ENCODE results near the gene CTCFL. TPM values are rescaled to one million over a fixed set of nuclear protein-coding genes. Genes with fewer than 3 reads are reported as not detected.

Gene CTCFL
- 0.04 TPM for total RNA-seq
- polyA plus RNA-seq (ENCODE audit: insufficient read depth in 1 of 8, insufficient read length in 8 of 8, low replicate concordance in 1 of 8) = under 1 TPM in 7 of 8 donors, not detected in 1; 0.07 to 0.24 (median 0.21) TPM
- long read RNA-seq, donor 1 = 0 reads
- long read RNA-seq, donor 2 = 0 reads
- long read RNA-seq, donor 3 = 0 reads
- long read RNA-seq, donor 4 = 0 reads
- long read RNA-seq, donor 5 = 0 reads
- long read RNA-seq, donor 6 = 0 reads
- long read RNA-seq, donor 7 = 0 reads
- long read RNA-seq, donor 8 = 0 reads
- long read RNA-seq, donor 9 = 0 reads
- long read RNA-seq, donor 10 = 0 reads
- long read RNA-seq, donor 11 = 0 reads

GRCh38 chr20:57524511-57525176 is at the start of gene CTCFL:
TSS of gene CTCFL (minus strand) at chr20:57525140. CDS start at chr20:57524205, 935 bp downstream.
- WGBS (ENCODE audit: insufficient coverage) = 87% methylated on average over 39 of the region's 43 CpGs
- Histone ChIP-seq H3K36me3 (ENCODE audit: control insufficient read depth, insufficient read depth, low read length) (no peaks in the 10 kb centered on the region), H3K4me3 (ENCODE audit: low read length) (no peak within 1 kb of the TSS), H3K4me1 (ENCODE audit: control insufficient read depth, insufficient read depth, low read length) (no peaks in the 10 kb centered on the region), H3K27me3 (ENCODE audit: control insufficient read depth, insufficient read depth, low read length) (peaks cover 2% of the 10 kb centered on the region), H3K27ac (ENCODE audit: low read length) (no peak within 1 kb of the TSS), H3K9me3 (replicated peaks; ENCODE audit: control insufficient read depth, low read depth, low read length) (no peaks in the 10 kb centered on the region)
- no peak for DNase-seq

DNA sequence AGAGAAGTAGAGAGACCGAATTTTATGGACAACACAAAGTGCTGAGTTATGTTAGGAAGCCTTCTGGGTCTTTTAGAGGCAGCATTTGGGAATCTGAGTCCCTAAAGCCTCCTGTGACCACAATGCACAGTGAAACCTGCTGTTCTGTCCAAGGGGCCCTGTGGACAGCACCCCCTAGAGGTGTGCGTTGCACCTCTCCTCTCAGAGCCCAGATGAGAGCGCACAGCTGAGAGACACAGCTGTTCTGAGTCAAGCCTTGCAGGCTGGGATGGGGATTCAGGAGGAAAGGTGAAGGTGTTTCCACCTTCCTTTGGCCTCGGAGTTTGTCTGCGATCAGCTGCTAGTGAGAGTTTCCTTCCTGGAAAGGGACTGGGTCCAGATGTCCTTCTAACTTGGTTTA is 49.0 kb upstream of the CTCFL start:
- 60% methylated on average over 2 of the region's 5 CpGs for WGBS (ENCODE audit: insufficient coverage)
- H3K27me3 ChIP-seq (ENCODE audit: control insufficient read depth, insufficient read depth, low read length) = peaks cover 19% of the 10 kb centered on the region

GRCh38 chr20:57573242-57573641 is 48.3 kb upstream of the CTCFL start:
- Histone ChIP-seq H3K36me3 (ENCODE audit: control insufficient read depth, insufficient read depth, low read length) (no peaks in the 10 kb centered on the region), H3K4me3 (ENCODE audit: low read length) (no peak overlapping the region), H3K27me3 (ENCODE audit: control insufficient read depth, insufficient read depth, low read length) (peaks cover 17% of the 10 kb centered on the region), H3K4me1 (ENCODE audit: control insufficient read depth, insufficient read depth, low read length) (peaks cover 6% of the 10 kb centered on the region), H3K9me3 (replicated peaks; ENCODE audit: control insufficient read depth, low read depth, low read length) (no peaks in the 10 kb centered on the region), H3K27ac (ENCODE audit: low read length) (no peak overlapping the region)
- no peak for DNase-seq
- 57% methylated on average over 8 of the region's 12 CpGs for WGBS (ENCODE audit: insufficient coverage)

More for the DNA sequence above, 49.0 kb upstream of the CTCFL start:
- Histone ChIP-seq H3K4me1 (ENCODE audit: control insufficient read depth, insufficient read depth, low read length) (peaks cover 6% of the 10 kb centered on the region), H3K27ac (ENCODE audit: low read length) (no peak overlapping the region), H3K9me3 (replicated peaks; ENCODE audit: control insufficient read depth, low read depth, low read length) (no peaks in the 10 kb centered on the region), H3K36me3 (ENCODE audit: control insufficient read depth, insufficient read depth, low read length) (no peaks in the 10 kb centered on the region), H3K4me3 (ENCODE audit: low read length) (no peak overlapping the region)
- DNase-seq = no peak

DNA sequence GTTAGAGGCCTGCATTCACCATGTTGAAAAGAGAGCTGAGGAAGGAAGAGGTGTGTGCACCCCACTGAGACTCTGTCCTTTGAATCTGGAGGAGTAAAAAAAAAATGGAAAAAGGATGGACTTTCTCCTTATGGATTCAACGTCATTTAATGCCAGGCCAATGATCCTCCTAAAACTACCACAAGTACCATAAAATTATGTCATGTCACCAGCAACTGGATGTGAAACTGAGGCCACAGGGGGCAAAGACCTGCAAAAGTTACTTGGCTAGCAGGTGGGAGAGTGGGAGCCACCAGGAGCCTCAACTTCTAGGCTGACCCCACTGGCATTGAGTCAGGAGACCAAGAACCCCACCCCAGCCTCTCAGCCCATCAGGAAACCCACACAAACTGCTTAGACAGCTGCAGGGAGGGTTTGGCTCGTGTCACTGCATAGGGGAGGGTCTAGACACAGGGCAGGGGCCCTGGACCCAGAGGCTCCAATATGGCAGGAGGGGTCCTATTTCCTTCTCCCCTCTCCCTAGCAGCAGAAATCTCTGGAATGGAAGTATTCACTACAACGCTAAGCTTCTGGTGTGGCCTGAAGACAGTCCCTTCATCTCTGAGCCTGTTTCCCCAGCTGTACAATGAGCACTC is 47.0 kb upstream of the CTCFL start:
- DNase-seq = no peak
- 80% methylated on average over 2 of the region's 3 CpGs for WGBS (ENCODE audit: insufficient coverage)
- Histone ChIP-seq H3K9me3 (replicated peaks; ENCODE audit: control insufficient read depth, low read depth, low read length) (no peaks in the 10 kb centered on the region), H3K27ac (ENCODE audit: low read length) (no peak overlapping the region), H3K4me1 (ENCODE audit: control insufficient read depth, insufficient read depth, low read length) (peaks cover 6% of the 10 kb centered on the region), H3K27me3 (ENCODE audit: control insufficient read depth, insufficient read depth, low read length) (peaks cover 19% of the 10 kb centered on the region), H3K4me3 (ENCODE audit: low read length) (no peak overlapping the region), H3K36me3 (ENCODE audit: control insufficient read depth, insufficient read depth, low read length) (no peaks in the 10 kb centered on the region)

DNA sequence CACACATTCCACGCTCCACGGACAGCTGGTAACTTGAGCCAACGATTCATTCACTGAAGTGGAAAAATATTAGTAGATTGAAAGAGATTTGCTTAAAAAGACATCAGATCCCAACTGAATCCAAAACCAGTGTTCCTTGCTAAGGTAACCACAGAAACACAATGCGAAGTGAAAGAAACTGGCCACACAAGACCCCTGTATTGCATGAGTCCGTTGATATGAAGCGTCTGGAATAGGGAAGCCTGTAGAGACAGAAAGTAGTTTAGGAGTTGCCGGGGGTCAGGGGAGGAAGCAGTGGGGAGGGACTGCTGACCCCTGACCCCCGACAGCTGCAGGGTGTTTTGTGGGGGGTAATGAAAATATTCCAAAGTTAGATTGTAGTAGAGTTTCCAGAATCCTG is 46.0 kb upstream of the CTCFL start:
- H3K27me3 ChIP-seq (ENCODE audit: control insufficient read depth, insufficient read depth, low read length) = peaks cover 21% of the 10 kb centered on the region

DNA sequence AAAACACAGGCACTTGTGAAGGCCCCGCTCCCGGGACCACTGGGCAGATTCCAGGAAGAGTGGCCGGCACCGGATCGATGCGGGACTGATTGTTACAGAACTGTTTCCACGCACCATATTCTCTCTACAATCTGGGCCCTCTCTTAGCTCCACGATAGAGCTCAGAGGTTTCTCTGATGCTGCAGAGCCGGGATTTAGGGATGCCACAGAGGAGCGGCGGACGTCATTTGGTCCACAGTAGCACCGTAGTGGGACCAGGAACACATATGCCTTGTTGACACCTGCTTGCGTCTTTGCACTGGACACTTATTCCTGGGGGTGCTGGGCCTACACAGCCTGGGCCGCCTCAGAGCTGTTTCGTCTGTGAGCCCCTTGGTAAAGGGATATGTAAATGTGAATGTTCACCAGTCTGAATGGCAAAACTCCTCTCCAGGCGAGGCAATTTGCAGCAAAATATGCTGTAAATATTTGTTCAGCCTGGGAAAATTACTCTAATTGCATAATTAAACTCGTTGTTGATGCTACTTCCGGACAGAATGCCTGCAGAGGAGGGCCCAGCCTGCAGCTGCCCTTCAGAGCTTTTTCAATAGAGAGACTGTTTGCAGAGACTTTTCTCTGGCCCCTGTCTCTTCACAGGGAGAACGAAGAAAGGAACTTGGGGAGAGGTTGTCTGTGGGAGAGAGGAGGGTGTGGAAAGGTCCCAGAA is 45.4 kb upstream of the CTCFL start:
- DNase-seq = no peak
- peaks cover 6% of the 10 kb centered on the region for H3K4me1 ChIP-seq (ENCODE audit: control insufficient read depth, insufficient read depth, low read length)
- H3K9me3 ChIP-seq (replicated peaks; ENCODE audit: control insufficient read depth, low read depth, low read length) = no peaks in the 10 kb centered on the region
- whole genome bisulfite sequencing (ENCODE audit: insufficient coverage) = 56% methylated on average over 15 of the region's 20 CpGs
- peaks cover 18% of the 10 kb centered on the region for H3K27me3 ChIP-seq (ENCODE audit: control insufficient read depth, insufficient read depth, low read length)
- H3K27ac ChIP-seq (ENCODE audit: low read length) = no peak overlapping the region
- no peaks in the 10 kb centered on the region for H3K36me3 ChIP-seq (ENCODE audit: control insufficient read depth, insufficient read depth, low read length)
- no peak overlapping the region for H3K4me3 ChIP-seq (ENCODE audit: low read length)

More for the DNA sequence above, 46.0 kb upstream of the CTCFL start:
- peaks cover 6% of the 10 kb centered on the region for H3K4me1 ChIP-seq (ENCODE audit: control insufficient read depth, insufficient read depth, low read length)
- WGBS (ENCODE audit: insufficient coverage) = 36% methylated on average over 3 of the region's 8 CpGs
- no peak overlapping the region for H3K27ac ChIP-seq (ENCODE audit: low read length)
- no peak for DNase-seq
- no peaks in the 10 kb centered on the region for H3K36me3 ChIP-seq (ENCODE audit: control insufficient read depth, insufficient read depth, low read length)
- no peak overlapping the region for H3K4me3 ChIP-seq (ENCODE audit: low read length)
- no peaks in the 10 kb centered on the region for H3K9me3 ChIP-seq (replicated peaks; ENCODE audit: control insufficient read depth, low read depth, low read length)

GRCh38 chr20:57568960-57569359 is 44.0 kb upstream of the CTCFL start:
- peaks cover 19% of the 10 kb centered on the region for H3K27me3 ChIP-seq (ENCODE audit: control insufficient read depth, insufficient read depth, low read length)
- no peak overlapping the region for H3K27ac ChIP-seq (ENCODE audit: low read length)
- H3K9me3 ChIP-seq (replicated peaks; ENCODE audit: control insufficient read depth, low read depth, low read length) = no peaks in the 10 kb centered on the region
- DNase-seq = no peak
- 85% methylated on average over 10 of the region's 12 CpGs for WGBS (ENCODE audit: insufficient coverage)
- peaks cover 6% of the 10 kb centered on the region for H3K4me1 ChIP-seq (ENCODE audit: control insufficient read depth, insufficient read depth, low read length)
- H3K36me3 ChIP-seq (ENCODE audit: control insufficient read depth, insufficient read depth, low read length) = no peaks in the 10 kb centered on the region
- no peak overlapping the region for H3K4me3 ChIP-seq (ENCODE audit: low read length)

DNA sequence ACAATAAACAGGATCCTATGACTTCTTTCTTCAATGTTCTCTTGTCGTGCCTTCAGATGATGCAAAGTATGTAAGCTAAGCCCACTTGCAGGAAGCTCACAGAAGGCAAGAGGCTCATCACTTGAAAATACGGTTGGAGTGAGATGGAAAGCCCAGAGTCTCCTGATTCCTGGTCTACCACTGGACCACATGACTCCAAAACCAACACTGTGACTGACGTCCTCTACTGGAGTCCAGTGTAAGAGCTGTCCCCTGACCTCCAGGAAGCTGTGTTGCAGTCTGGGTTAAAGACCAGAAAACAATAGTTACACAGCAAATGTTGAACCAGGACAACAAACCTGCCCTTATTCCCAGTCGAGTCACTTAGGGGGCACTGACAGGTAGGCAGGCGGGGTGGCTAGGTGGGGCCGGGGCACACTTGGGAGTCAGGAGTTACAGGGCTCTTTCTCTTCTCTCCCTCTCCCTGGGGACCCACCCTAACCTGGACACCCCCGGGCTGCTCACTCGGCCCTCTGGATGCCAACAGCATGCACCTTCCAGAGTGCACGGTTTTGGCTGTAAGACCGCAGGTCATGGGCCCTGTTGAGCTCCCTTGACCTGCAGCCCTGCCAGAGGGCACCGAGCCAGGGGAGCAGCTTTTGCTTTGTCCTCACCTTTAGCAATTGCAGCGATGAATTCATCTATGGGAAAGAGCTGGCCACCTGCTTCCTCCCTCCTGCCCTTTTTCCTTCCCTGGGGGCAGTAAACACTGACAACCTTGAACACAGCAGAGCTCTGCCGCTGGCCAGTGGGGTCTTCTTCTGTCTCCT is 43.4 kb upstream of the CTCFL start:
- DNase-seq = no peak
- peaks cover 16% of the 10 kb centered on the region for H3K27me3 ChIP-seq (ENCODE audit: control insufficient read depth, insufficient read depth, low read length)
- no peak overlapping the region for H3K4me3 ChIP-seq (ENCODE audit: low read length)
- no peak overlapping the region for H3K27ac ChIP-seq (ENCODE audit: low read length)
- WGBS (ENCODE audit: insufficient coverage) = 73% methylated on average over 12 of the region's 13 CpGs
- H3K4me1 ChIP-seq (ENCODE audit: control insufficient read depth, insufficient read depth, low read length) = peaks cover 6% of the 10 kb centered on the region
- no peaks in the 10 kb centered on the region for H3K9me3 ChIP-seq (replicated peaks; ENCODE audit: control insufficient read depth, low read depth, low read length)
- H3K36me3 ChIP-seq (ENCODE audit: control insufficient read depth, insufficient read depth, low read length) = no peaks in the 10 kb centered on the region

GRCh38 chr20:57567471-57568079 is 42.6 kb upstream of the CTCFL start:
- Histone ChIP-seq H3K9me3 (replicated peaks; ENCODE audit: control insufficient read depth, low read depth, low read length) (no peaks in the 10 kb centered on the region), H3K27me3 (ENCODE audit: control insufficient read depth, insufficient read depth, low read length) (peaks cover 16% of the 10 kb centered on the region), H3K27ac (ENCODE audit: low read length) (no peak overlapping the region), H3K4me3 (ENCODE audit: low read length) (no peak overlapping the region), H3K4me1 (ENCODE audit: control insufficient read depth, insufficient read depth, low read length) (peaks cover 6% of the 10 kb centered on the region), H3K36me3 (ENCODE audit: control insufficient read depth, insufficient read depth, low read length) (no peaks in the 10 kb centered on the region)
- WGBS (ENCODE audit: insufficient coverage) = 75% methylated on average over 7 of the region's 9 CpGs
- DNase-seq = no peak

All from muscle of leg (tissue), 16 donors.